Neural cell (in vitro differentiated cells): ENCODE data around the gene APBB2. TPM values are rescaled to one million over a fixed set of nuclear protein-coding genes. Genes with fewer than 3 reads are reported as not detected.

Source experiments
- H2AFZ ChIP-seq: fragments of 200-600, 300-800 bp; sonication (generic), shearing (Covaris generic); 2 replicates; pipeline ENCODE4 v1.6.0; 2014; ENCODE audit warnings: low read depth, mild to moderate bottlenecking, antibody characterized with exemption, low read length, moderate library complexity
- H3F3A ChIP-seq: fragments of 200-600 bp; shearing (Covaris generic); 2 replicates; pipeline ENCODE4 v1.6.1; 2016; ENCODE audit warnings: mild to moderate bottlenecking, moderate library complexity, mixed read lengths, antibody characterized with exemption, low read length; ENCODE audit not compliant: insufficient read depth, poor library complexity, severe bottlenecking
- H3K27ac ChIP-seq: fragments of 200-600, 300-800 bp; sonication (generic), shearing (Covaris generic); 2 replicates; pipeline ENCODE4 v1.5.1; 2014; ENCODE audit warnings: mild to moderate bottlenecking, low read length, moderate library complexity
- H3K27me3 ChIP-seq: fragments of 300-800, 200-600 bp; sonication (generic), shearing (Covaris generic); 2 replicates; pipeline ENCODE4 v1.6.0; 2014; ENCODE audit warnings: mild to moderate bottlenecking, low read depth, low read length, moderate library complexity; ENCODE audit not compliant: insufficient read depth
- H3K36me3 ChIP-seq: fragments of 300-800, 200-600 bp; sonication (generic), shearing (Covaris generic); 2 replicates; pipeline ENCODE4 v1.5.1; 2014; ENCODE audit warnings: mild to moderate bottlenecking, antibody characterized with exemption, low read length, moderate library complexity; ENCODE audit not compliant: insufficient read depth
- H3K4me2 ChIP-seq: fragments of 300-800, 200-600 bp; sonication (generic), shearing (Covaris generic); 2 replicates; pipeline ENCODE4 v1.6.0; 2014; ENCODE audit warnings: mild to moderate bottlenecking, low read length
- H3K4me3 ChIP-seq: fragments of 300-800, 200-600 bp; sonication (generic), shearing (Covaris generic); 2 replicates; pipeline ENCODE4 v1.5.1; 2014; ENCODE audit warnings: mild to moderate bottlenecking, low read length, moderate library complexity
- H3K79me2 ChIP-seq: fragments of 200-600 bp; shearing (Covaris generic); replicated peaks from 2 replicates; pipeline ENCODE4 v1.6.0; 2014; ENCODE audit warnings: mild to moderate bottlenecking, low read length, moderate library complexity; ENCODE audit not compliant: insufficient read depth
- H3K9ac ChIP-seq: fragments of 300-800, 200-600 bp; sonication (generic), shearing (Covaris generic); 2 replicates; pipeline ENCODE4 v1.6.1; 2016; ENCODE audit warnings: mild to moderate bottlenecking, low read length, mixed read lengths
- H3K9me2 ChIP-seq: fragments of 200-600 bp; shearing (Covaris generic); 2 replicates; pipeline ENCODE4 v1.6.1; 2016; ENCODE audit warnings: mild to moderate bottlenecking, low read length, mixed read lengths; ENCODE audit not compliant: insufficient read depth
- H3K9me3 ChIP-seq: fragments of 200-600, 300-800 bp; sonication (generic), shearing (Covaris generic); 2 replicates; pipeline ENCODE4 v1.6.1; 2016; ENCODE audit warnings: mild to moderate bottlenecking, mixed run types, low read length, moderate library complexity, mixed read lengths
- H4K20me1 ChIP-seq: fragments of 200-600 bp; shearing (Covaris generic); 2 replicates; pipeline ENCODE4 v1.6.1; 2016; ENCODE audit warnings: mild to moderate bottlenecking, mixed run types; ENCODE audit not compliant: insufficient read depth
- CTCF ChIP-seq: fragments of 450-650 bp; IDR thresholded peaks from 2 replicates; pipeline ENCODE4 v1.5.1; 2014; ENCODE audit warnings: antibody characterized with exemption, mild to moderate bottlenecking, moderate library complexity; ENCODE audit not compliant: poor library complexity, severe bottlenecking
- EP300 ChIP-seq: fragments of 450-650 bp; conservative IDR thresholded peaks from 2 replicates; pipeline ENCODE4 v1.6.1; 2014; ENCODE audit warnings: antibody characterized with exemption, mild to moderate bottlenecking, moderate library complexity; ENCODE audit not compliant: poor library complexity, severe bottlenecking
- EZH2 ChIP-seq: fragments of 200-600, 300-800 bp; shearing (Covaris generic), sonication (generic); IDR thresholded peaks from 2 replicates; pipeline ENCODE4 v1.6.1; 2014; ENCODE audit warnings: antibody characterized with exemption, low read length, borderline replicate concordance, mild to moderate bottlenecking; ENCODE audit not compliant: insufficient read depth, poor library complexity, severe bottlenecking
- MXI1 ChIP-seq: fragments of 450-650 bp; conservative IDR thresholded peaks from 2 replicates; pipeline ENCODE4 v1.6.1; 2014; ENCODE audit warnings: antibody characterized with exemption, mild to moderate bottlenecking; ENCODE audit not compliant: poor library complexity, severe bottlenecking
- POLR2AphosphoS5 ChIP-seq: IDR thresholded peaks from 2 replicates; pipeline ENCODE4 v1.6.1; 2012
- RAD21 ChIP-seq: fragments of 450-650 bp; conservative IDR thresholded peaks from 2 replicates; pipeline ENCODE4 v1.6.1; 2014; ENCODE audit warnings: antibody characterized with exemption, mild to moderate bottlenecking, moderate library complexity
- REST ChIP-seq: IDR thresholded peaks from 2 replicates; pipeline ENCODE4 v1.6.1; 2012; ENCODE audit warnings: borderline replicate concordance
- SMC3 ChIP-seq: fragments of 450-650 bp; conservative IDR thresholded peaks from 2 replicates; pipeline ENCODE4 v1.6.1; 2014; ENCODE audit warnings: antibody characterized with exemption, mild to moderate bottlenecking, moderate library complexity; ENCODE audit not compliant: poor library complexity
- TAF1 ChIP-seq: IDR thresholded peaks from 2 replicates; pipeline ENCODE4 v1.6.1; 2012; ENCODE audit warnings: low read depth
- polyA plus RNA-seq: library from polyadenylated mRNA; depleted of rRNA; stranded (reverse); fragments of >200 nt; gene quantifications from 2 replicates; pipeline ENCODE4 v1.2.3, GENCODE V29; 2014

APBB2 gene
- polyA plus RNA-seq, 1 donor from 2014 or later = 41.9 TPM

GRCh38 chr4:41124916-41125548 lies 89.3 kb downstream of the APBB2 start:
- Histone ChIP-seq H3K27ac (no peak overlapping the region), H3K79me2 (no peaks in the 10 kb centered on the region), H3K4me2 (no peak overlapping the region)

GRCh38 chr4:41122775-41123174 lies 91.6 kb downstream of the APBB2 start:
- Histone ChIP-seq H3K9me2 (no peaks in the 10 kb centered on the region), H3K9me3 (no peaks in the 10 kb centered on the region), H3K4me2 (no peak overlapping the region), H3K4me3 (no peak overlapping the region), H2AFZ (no peak overlapping the region), H3K9ac (no peak overlapping the region), H3F3A (no peaks in the 10 kb centered on the region), H3K27ac (no peak overlapping the region), H3K79me2 (no peaks in the 10 kb centered on the region), H4K20me1 (no peaks in the 10 kb centered on the region), H3K36me3 (no peaks in the 10 kb centered on the region), H3K27me3 (no peaks in the 10 kb centered on the region)
- TF ChIP-seq REST = no peak
- TF ChIP-seq SMC3 = no peak
- TF ChIP-seq RAD21 = no peak
- TF ChIP-seq MXI1 = no peak
- no peak for TF ChIP-seq TAF1
- TF ChIP-seq CTCF = no peak

More at GRCh38 chr4:41124916-41125548, 89.3 kb downstream of the APBB2 start:
- H4K20me1 ChIP-seq = no peaks in the 10 kb centered on the region
- no peaks in the 10 kb centered on the region for H3K27me3 ChIP-seq
- no peak overlapping the region for H2AFZ ChIP-seq
- H3K9me2 ChIP-seq = no peaks in the 10 kb centered on the region
- H3K4me3 ChIP-seq = no peak overlapping the region
- H3F3A ChIP-seq = no peaks in the 10 kb centered on the region
- H3K9me3 ChIP-seq = no peaks in the 10 kb centered on the region
- no peak overlapping the region for H3K9ac ChIP-seq
- TF ChIP-seq CTCF = no peak
- TF ChIP-seq POLR2AphosphoS5 = no peak
- TF ChIP-seq SMC3 = no peak
- TF ChIP-seq EZH2 = no peak
- TF ChIP-seq EP300 = no peak
- no peak for TF ChIP-seq RAD21
- TF ChIP-seq REST = no peak
- no peak for TF ChIP-seq TAF1
- no peak for TF ChIP-seq MXI1
- H3K36me3 ChIP-seq = no peaks in the 10 kb centered on the region
